ENCODE data around the gene HSPH1. TPM values are rescaled to one million over a fixed set of nuclear protein-coding genes. Genes with fewer than 3 reads are reported as not detected.
A peak's percentile ranks its signal among the peaks of the same experiment; 100 is the strongest.

The HSPH1 gene
- total RNA-seq, 6 donors from 2014 or later, result 32.5 to 93.1 (median 53.2) TPM

DNA sequence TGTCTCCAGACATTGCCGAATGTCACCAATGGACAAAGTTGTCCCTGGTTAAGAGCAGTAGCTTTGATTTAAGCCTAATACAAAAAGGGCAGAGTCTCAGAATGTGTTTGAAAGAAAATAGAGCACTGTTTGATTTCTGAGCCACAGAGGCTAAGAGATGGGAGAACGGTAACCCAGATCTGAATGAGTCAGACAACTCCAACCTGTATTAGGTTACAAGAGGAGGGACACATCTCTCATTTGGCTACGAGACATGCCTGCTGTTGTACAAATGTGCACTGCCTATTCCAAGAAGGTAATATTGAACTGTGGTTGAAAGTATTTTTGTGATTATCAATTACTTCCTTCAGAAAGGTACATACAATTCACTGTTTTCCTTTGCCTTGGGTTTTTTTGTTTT, 4.9 kb upstream of the HSPH1 start:
- Histone ChIP-seq H3K27ac (no peak overlapping the region), H3K36me3 (no peaks in the 10 kb centered on the region), H3K9me3 (no peaks in the 10 kb centered on the region), H3K4me3 (no peak overlapping the region), H3K27me3 (no peaks in the 10 kb centered on the region), H3K4me1 (peaks cover 0 to 7% (median 0%) of the 10 kb centered on the region in 4 donors)
- TF ChIP-seq EP300 (IDR thresholded peaks at IDR 0.05), result no peak
- ATAC-seq (ENCODE audit: low FRiP score in 2 of 2), result no peak
- WGBS, 2 donors, result 85 to 86% methylated on average over 3 of the region's 3 CpGs
- no peak for DNase-seq

DNA sequence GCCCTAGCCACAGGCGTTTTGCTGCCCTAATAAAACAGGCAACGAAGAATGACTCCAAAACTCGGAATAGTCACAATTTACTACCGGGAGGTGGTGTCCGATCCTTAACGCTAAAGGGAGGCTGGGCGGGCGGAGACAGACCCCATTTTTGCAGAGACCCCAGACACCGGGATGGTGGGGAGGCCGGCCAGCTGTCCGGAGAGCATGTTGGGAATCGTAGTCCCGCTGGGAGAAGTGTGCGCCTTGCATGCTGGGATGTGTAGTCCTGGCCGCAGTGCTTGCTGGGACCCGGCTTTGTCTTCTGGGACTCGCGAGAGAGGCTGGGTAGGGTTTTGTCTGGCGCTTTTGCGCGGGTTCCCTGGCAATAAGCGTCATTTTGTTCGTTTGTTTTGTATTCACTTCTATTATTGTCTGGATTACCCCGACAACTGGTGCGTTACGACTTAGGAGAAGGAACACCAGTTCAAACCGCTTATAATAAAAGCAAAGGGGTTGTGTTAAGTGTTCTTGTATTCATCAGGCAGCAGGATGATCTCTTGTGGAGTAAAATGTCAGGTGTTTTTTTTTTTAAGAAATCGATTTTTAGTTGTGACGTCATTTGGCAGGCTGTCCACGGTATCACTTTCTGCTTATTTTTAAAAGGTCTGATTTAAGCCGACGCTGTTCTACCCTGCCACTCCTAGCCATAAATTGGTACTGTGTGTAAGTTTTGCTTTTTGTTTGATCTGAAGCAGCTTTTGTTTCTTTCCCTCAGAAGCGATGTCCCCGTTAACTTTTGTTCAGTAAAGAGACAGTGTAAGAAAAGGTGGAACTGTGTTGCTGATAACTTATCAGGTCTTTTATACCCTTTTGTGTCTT, 676 bp upstream of the HSPH1 start:
- 0 to 1% methylated on average over 33 to 34 of the region's 34 CpGs for WGBS, 2 donors
- ATAC-seq (ENCODE audit: low FRiP score in 2 of 2) (peak; percentile 98 to 99), DNase-seq (peak; percentile 90 to 99)
- no peaks in the 10 kb centered on the region for H3K9me3 ChIP-seq
- peak overlapping the region; percentile 89 to 99 (median 92) for H3K27ac ChIP-seq
- peak overlapping the region; percentile 61 to 98 (median 95) for H3K4me3 ChIP-seq
- peak in 1 of 2 donors; percentile 56 for TF ChIP-seq POLR2AphosphoS5 (IDR thresholded peaks at IDR 0.05)
- peak in 2 of 4 donors; percentile 53 to 73 for TF ChIP-seq POLR2A (IDR thresholded peaks at IDR 0.05)
- TF ChIP-seq, protein P1, sequence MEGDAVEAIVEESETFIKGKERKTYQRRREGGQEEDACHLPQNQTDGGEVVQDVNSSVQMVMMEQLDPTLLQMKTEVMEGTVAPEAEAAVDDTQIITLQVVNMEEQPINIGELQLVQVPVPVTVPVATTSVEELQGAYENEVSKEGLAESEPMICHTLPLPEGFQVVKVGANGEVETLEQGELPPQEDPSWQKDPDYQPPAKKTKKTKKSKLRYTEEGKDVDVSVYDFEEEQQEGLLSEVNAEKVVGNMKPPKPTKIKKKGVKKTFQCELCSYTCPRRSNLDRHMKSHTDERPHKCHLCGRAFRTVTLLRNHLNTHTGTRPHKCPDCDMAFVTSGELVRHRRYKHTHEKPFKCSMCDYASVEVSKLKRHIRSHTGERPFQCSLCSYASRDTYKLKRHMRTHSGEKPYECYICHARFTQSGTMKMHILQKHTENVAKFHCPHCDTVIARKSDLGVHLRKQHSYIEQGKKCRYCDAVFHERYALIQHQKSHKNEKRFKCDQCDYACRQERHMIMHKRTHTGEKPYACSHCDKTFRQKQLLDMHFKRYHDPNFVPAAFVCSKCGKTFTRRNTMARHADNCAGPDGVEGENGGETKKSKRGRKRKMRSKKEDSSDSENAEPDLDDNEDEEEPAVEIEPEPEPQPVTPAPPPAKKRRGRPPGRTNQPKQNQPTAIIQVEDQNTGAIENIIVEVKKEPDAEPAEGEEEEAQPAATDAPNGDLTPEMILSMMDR (IDR thresholded peaks at IDR 0.05), result no peak
- TF ChIP-seq EP300 (IDR thresholded peaks at IDR 0.05), result no peak
- no peaks in the 10 kb centered on the region for H3K27me3 ChIP-seq
- H3K36me3 ChIP-seq, result peaks cover 0 to 10% (median 0%) of the 10 kb centered on the region in 4 donors
- peaks cover 14 to 29% (median 16%) of the 10 kb centered on the region in 4 donors for H3K4me1 ChIP-seq

DNA sequence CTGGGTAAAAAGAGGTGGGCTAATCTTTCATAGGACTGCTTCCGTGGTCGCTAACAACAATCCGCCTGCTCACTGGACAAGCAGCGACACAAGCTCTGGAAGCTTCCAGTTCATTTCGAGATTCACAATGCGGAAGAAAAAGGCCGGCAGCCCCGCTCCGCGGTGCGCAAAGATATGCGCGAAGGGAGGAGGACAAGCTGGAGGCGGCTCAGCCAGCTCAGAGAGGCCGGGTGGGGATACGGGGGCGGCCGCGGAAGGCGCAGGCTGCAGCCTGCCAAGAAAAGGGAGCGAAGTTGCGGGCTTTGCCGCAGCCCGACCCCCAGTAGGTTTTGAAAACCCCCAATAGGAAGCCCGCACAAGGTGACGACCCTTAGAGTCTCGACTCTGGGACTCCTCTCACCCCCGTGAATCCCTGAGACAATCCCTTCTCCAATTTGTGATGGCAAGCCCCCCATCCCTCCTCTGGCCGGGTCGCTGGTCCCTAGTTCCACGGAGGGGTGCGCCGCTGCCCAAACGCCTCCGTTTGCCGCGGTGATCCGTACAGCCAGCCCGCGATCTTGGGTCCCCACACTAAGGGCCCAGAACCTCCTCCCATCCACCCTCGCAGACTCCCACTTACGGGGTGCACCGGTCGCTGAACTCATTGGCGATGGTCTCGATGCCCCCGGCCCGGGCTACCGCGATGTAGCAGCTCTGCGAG, 697 bp downstream of the HSPH1 start:
- H3K9me3 ChIP-seq, result no peaks in the 10 kb centered on the region
- no peaks in the 10 kb centered on the region for H3K27me3 ChIP-seq
- DNase-seq (peak; percentile 67 to 90), ATAC-seq (ENCODE audit: low FRiP score in 2 of 2) (peak; percentile 50 to 65)
- H3K27ac ChIP-seq, result peak overlapping the region; percentile 81 to 99 (median 92)
- H3K4me1 ChIP-seq, result peaks cover 14 to 29% (median 16%) of the 10 kb centered on the region in 4 donors
- TF ChIP-seq, protein P1 (IDR thresholded peaks at IDR 0.05), result no peak
- TF ChIP-seq POLR2AphosphoS5 (IDR thresholded peaks at IDR 0.05) (peak in 1 of 2 donors; percentile 58), POLR2A (IDR thresholded peaks at IDR 0.05) (peak in 1 of 4 donors; percentile 19), EP300 (IDR thresholded peaks at IDR 0.05) (no peak)
- peaks cover 0 to 15% (median 0%) of the 10 kb centered on the region in 4 donors for H3K36me3 ChIP-seq
- 0 to 1% methylated on average over 17 to 44 of the region's 51 CpGs for WGBS, 2 donors
- H3K4me3 ChIP-seq, result peak overlapping the region; percentile 61 to 98 (median 95)

DNA sequence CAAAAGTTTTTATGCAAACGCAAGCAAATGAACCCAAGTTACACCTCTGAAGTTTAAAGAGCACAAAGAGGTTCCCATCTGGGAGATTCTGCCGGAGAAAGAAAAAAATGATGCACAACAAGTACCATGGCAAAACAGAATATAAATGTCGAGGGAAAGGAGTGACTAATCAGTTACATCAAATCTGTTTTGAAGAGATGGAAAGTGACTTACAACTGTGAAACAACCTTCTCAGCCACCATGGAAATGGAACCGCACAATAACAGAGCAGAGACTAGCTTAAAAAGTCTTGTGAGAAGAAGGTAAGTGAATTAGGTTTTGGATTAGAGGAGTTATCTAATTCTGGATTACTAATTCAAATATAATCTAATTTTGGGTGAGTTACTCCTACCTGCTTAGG, 2.4 kb downstream of the HSPH1 start:
- no peaks in the 10 kb centered on the region for H3K27me3 ChIP-seq
- no peaks in the 10 kb centered on the region for H3K9me3 ChIP-seq
- H3K27ac ChIP-seq, result no peak overlapping the region
- H3K4me3 ChIP-seq, result peak overlapping the region in 1 of 4 donors; percentile 96
- no peak for TF ChIP-seq EP300 (IDR thresholded peaks at IDR 0.05)
- TF ChIP-seq POLR2A (IDR thresholded peaks at IDR 0.05), result no peak
- TF ChIP-seq POLR2AphosphoS5 (IDR thresholded peaks at IDR 0.05), result no peak
- TF ChIP-seq, protein P1 (IDR thresholded peaks at IDR 0.05), result no peak
- peaks cover 0 to 28% (median 9%) of the 10 kb centered on the region in 4 donors for H3K36me3 ChIP-seq
- H3K4me1 ChIP-seq, result peaks cover 14 to 29% (median 16%) of the 10 kb centered on the region in 4 donors
- WGBS, 2 donors, result 88 to 89% methylated on average over 4 of the region's 4 CpGs
- no peak for DNase-seq
- ATAC-seq (ENCODE audit: low FRiP score in 2 of 2), result no peak

DNA sequence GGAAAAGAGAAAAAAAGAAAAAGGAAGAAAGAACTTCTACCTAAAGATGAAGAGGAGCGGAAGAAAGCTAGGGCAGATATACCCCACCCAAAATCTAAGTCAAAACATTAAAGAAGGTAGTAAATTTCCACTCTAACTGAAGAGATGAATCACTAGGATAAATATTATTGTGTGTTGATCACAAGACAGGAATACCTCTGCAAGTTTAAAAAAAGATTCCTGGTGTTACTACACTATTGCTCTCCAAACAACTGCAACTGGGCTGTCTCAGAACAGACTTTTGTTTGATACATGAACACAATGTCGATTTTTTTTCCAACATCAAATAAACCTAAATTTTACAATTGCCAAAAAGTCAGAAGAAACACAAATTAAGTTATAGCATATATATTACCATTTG, 6.8 kb downstream of the HSPH1 start:
- Histone ChIP-seq H3K27ac (no peak overlapping the region), H3K4me1 (peaks cover 7 to 18% (median 12%) of the 10 kb centered on the region in 4 donors), H3K36me3 (peaks cover 14 to 70% (median 37%) of the 10 kb centered on the region in 4 donors), H3K9me3 (no peaks in the 10 kb centered on the region), H3K4me3 (no peak overlapping the region), H3K27me3 (no peaks in the 10 kb centered on the region)
- no peak for DNase-seq
- no peak for ATAC-seq (ENCODE audit: low FRiP score in 2 of 2)
- 94 to 96% methylated on average over 2 of the region's 2 CpGs for WGBS, 2 donors
- TF ChIP-seq EP300 (IDR thresholded peaks at IDR 0.05), result no peak
- TF ChIP-seq, protein P1 (IDR thresholded peaks at IDR 0.05), result no peak
- TF ChIP-seq POLR2AphosphoS5 (IDR thresholded peaks at IDR 0.05), result no peak
- TF ChIP-seq POLR2A (IDR thresholded peaks at IDR 0.05), result no peak
